OCI-LY3 (cell line): Measurements from ENCODE around the gene CTNS.

Source experiments
- CTCF ChIP-seq: fragments of 200-600, 300-600 bp; sonication (generic); IDR thresholded peaks from 2 replicates; pipeline ENCODE4 v1.5.1; 2014; ENCODE audit warnings: antibody characterized with exemption, low read length, low read depth
- EZH2phosphoT487 ChIP-seq: fragments of 200-600 bp; shearing (Covaris generic); IDR thresholded peaks from 2 replicates; pipeline ENCODE4 v1.6.1; 2018; ENCODE audit warnings: antibody characterized with exemption, mixed run types, low read depth

DNA sequence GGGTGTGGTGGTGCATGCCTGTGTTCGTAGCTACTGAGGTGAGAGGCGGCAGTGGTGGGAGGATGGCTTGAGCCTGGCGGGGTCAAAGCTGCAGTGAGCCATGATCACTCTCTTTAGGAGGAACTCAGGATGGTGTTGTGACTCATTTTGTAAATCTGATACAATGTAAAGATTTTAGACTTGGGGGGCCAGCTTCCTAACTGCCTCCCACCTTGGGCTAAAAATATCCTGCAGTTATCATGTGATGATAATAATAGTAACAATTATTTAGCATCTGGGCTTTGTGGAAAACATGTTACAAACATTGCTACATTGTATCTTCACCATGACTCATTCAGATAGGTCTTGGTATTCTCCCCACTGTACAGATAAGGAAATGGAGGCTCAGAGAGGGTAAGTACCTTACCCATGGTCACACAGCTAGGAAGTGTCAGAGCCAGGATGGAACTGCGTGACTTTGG lies 7.4 kb downstream of the CTNS start:
- TF ChIP-seq CTCF (no peak), EZH2phosphoT487 (no peak)
